IMR-90 (cell line): ENCODE measurements around the gene IGSF8. TPM values are rescaled to one million over a fixed set of nuclear protein-coding genes. Genes with fewer than 3 reads are reported as not detected.

ENCODE experiments used
- BHLHE40 ChIP-seq: fragments of 150-350 bp; IDR thresholded peaks from 2 replicates; pipeline ENCODE4 v1.6.1; 2016; ENCODE audit warnings: mild to moderate bottlenecking, low read depth, low read length
- USF2 ChIP-seq: fragments of 150-350 bp; IDR thresholded peaks from 2 replicates; pipeline ENCODE4 v1.6.1; 2017; ENCODE audit warnings: mild to moderate bottlenecking, antibody characterized with exemption, low read length, low read depth
- polyA plus RNA-seq, 3 experiments: library from polyadenylated mRNA; depleted of rRNA; stranded (reverse); fragments of >200 nt; gene quantifications; 2 replicates each; pipeline ENCODE4 v1.2.3, GENCODE V29; 2012; ENCODE audit warnings: low replicate concordance in 1 of 3
- total RNA-seq: library from RNA; depleted of rRNA; stranded (reverse); fragments of >200 nt; gene quantifications from 2 replicates; pipeline ENCODE4 v1.2.3, GENCODE V29; 2012

IGSF8 gene
- total and polyA plus RNA-seq, 2 of the 4 experiments (the other 2 are of a cell fraction), result 8.8 to 25.2 TPM

- TF ChIP-seq USF2, result no peak
- TF ChIP-seq BHLHE40, result no peak
These were observed 3.5 kb upstream of the IGSF8 start (continued) for GRCh38 chr1:160101717-160102522.
